T-helper 2 cell treated with Interferon-gamma antibody and Interleukin-4, amounts not matched to agents 5 μg/mL and 100 μg/mL, for 36 hours (primary cell): ENCODE data around the gene PLEK.

ENCODE experiments used
- DNase-seq: peaks from one replicate; pipeline ENCODE4 v3.0.0; 2021; ENCODE audit warnings: low spot score
- H3K27ac Mint-ChIP-seq: one replicate; pipeline ENCODE4 v1.8.0; 2021; ENCODE audit warnings: mild to moderate bottlenecking, mixed read lengths
- H3K27me3 Mint-ChIP-seq: one replicate; pipeline ENCODE4 v1.8.0; 2021; ENCODE audit warnings: low read depth, mixed read lengths
- H3K36me3 Mint-ChIP-seq: one replicate; pipeline ENCODE4 v1.8.0; 2021; ENCODE audit warnings: low read depth, mixed read lengths
- H3K4me1 Mint-ChIP-seq: one replicate; pipeline ENCODE4 v1.8.0; 2021; ENCODE audit warnings: low read depth, mixed read lengths
- H3K4me3 Mint-ChIP-seq: one replicate; pipeline ENCODE4 v1.8.0; 2022; ENCODE audit warnings: mild to moderate bottlenecking, moderate library complexity, mixed read lengths
- H3K9me3 Mint-ChIP-seq: one replicate; pipeline ENCODE4 v1.8.0; 2021; ENCODE audit warnings: mixed read lengths

PLEK gene

DNA sequence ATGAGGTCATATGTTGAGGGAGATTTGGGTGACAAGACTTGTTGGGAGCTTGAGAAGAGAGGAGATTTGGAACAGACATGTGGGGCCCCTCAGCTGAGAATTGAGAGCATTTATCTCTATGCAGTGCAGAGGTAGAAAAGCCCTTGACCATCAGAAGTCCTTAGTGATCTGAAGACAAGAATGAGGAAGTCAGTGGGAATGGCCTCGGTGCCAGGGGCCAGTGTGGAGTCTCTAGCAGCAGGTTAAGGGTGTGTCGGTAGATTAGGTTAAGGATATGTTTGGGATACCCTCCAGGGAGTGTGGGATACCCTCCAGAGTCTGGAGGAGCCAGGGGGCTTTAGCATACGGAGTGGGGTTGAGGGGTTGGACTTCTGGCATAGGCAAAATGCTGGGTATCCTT lies 60.4 kb downstream of the PLEK start:
- H3K4me3 Mint-ChIP-seq: no peak overlapping the region
- no peak for DNase-seq
- H3K36me3 Mint-ChIP-seq: no peaks in the 10 kb centered on the region
- peaks cover 2% of the 10 kb centered on the region for H3K4me1 Mint-ChIP-seq
- H3K27ac Mint-ChIP-seq: no peak overlapping the region
- H3K27me3 Mint-ChIP-seq: peaks cover 4% of the 10 kb centered on the region
- no peaks in the 10 kb centered on the region for H3K9me3 Mint-ChIP-seq

DNA sequence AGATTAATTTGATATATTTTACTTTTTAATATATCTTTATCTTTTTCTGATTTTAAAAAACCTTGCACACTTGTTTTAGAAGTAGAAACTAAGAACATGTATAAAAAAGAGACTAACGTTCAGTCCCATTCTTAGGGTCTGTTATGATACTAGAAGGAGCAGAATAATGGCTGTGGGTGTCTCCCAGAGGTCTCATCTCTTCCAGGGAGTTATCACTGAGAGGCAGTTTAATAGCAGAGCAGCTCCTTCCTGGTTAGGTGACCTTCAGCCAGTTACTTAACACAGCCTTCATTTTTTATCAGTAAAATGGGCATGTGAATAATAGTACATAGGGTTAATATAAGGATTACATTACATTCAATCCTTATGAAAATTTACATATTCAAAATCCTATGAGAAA lies 61.4 kb downstream of the PLEK start:
- Mint-ChIP-seq H3K27ac (no peak overlapping the region), H3K4me3 (no peak overlapping the region), H3K27me3 (peaks cover 4% of the 10 kb centered on the region), H3K9me3 (no peaks in the 10 kb centered on the region), H3K36me3 (no peaks in the 10 kb centered on the region), H3K4me1 (peaks cover 2% of the 10 kb centered on the region)
- DNase-seq: no peak

DNA sequence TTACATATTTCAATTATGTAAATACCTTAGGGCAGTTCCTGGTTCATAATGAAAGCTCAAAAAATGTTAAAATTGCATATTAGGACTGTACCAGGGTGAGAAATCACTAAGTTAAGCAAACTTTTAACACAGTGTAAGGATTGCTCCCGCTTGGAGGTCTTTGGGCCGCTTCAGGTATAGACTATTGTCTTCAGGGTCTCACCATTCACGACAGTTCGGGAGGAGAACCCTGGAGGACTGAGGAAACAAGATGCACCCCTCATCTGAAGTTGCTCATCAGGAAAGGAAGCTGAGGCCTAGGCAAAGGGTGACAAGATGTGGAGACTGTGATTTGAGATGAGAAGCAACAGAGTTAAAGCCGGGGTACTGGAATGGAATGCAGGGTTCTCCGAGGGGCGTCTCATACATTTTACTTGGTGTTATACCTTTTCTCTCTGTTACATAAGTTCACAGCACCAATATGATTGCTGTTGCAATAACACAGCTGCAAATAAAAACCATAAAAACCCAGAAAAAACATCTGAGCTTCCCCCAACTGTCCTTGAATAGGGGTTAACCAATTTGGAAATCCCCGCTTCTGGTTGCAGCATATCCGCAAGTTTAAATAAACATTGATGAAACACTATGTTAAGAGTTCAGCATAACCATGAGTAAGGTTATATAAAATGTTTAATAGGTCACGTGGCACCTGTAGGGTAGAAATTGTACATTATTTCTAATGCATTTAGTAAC lies 61.9 kb downstream of the PLEK start:
- DNase-seq: no peak
- Mint-ChIP-seq H3K36me3 (no peaks in the 10 kb centered on the region), H3K27ac (no peak overlapping the region), H3K4me1 (peaks cover 2% of the 10 kb centered on the region), H3K4me3 (no peak overlapping the region), H3K9me3 (no peaks in the 10 kb centered on the region), H3K27me3 (peaks cover 4% of the 10 kb centered on the region)

DNA sequence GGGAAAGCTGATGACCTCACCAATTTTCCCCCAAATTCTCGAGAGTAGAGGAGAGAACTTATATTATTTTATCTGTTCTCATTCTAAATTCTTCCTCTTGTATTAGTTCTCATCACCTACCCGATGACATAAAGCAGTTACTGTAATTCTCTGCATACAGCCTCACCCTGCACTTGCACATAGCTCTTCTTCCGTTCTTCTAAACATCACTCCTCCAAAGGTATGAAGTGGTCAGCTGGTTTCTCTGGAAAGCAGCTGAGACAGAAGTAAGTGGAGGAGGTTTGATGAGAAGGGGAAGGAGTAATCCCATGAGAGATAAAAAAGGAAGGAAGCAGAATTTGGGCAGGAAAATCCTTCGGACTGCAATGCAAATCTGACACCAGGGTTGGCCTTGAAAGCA lies 63.0 kb downstream of the PLEK start:
- H3K27me3 Mint-ChIP-seq: peaks cover 4% of the 10 kb centered on the region
- H3K4me1 Mint-ChIP-seq: peaks cover 2% of the 10 kb centered on the region
- H3K9me3 Mint-ChIP-seq: no peaks in the 10 kb centered on the region
- H3K4me3 Mint-ChIP-seq: no peak overlapping the region
- H3K27ac Mint-ChIP-seq: no peak overlapping the region
- DNase-seq: no peak
- H3K36me3 Mint-ChIP-seq: no peaks in the 10 kb centered on the region

DNA sequence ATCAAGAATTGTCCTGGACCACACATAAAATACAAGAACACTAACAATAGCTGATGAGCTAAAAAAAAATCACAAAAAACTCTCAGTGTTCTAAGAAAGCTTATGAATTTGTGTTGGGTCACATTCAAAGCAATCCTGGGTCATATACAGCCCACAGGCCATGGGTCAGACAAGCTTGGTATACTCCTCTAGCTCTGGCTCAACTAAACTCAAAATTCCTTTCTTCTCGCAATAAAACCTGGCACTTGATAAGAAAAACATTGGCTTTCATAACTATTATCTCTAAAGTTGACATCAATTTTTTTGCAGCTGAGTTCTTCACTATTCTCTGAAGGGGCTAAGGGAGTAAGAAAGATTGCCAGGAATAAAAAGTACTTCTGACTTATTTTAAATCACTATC lies 63.7 kb downstream of the PLEK start:
- H3K9me3 Mint-ChIP-seq: no peaks in the 10 kb centered on the region
- no peak overlapping the region for H3K4me3 Mint-ChIP-seq
- DNase-seq: no peak
- H3K4me1 Mint-ChIP-seq: peaks cover 2% of the 10 kb centered on the region
- peaks cover 4% of the 10 kb centered on the region for H3K27me3 Mint-ChIP-seq
- no peak overlapping the region for H3K27ac Mint-ChIP-seq
- no peaks in the 10 kb centered on the region for H3K36me3 Mint-ChIP-seq

- H3K4me1 Mint-ChIP-seq: peaks cover 2% of the 10 kb centered on the region
- H3K9me3 Mint-ChIP-seq: no peaks in the 10 kb centered on the region
- H3K27ac Mint-ChIP-seq: no peak overlapping the region
- DNase-seq: no peak
- H3K36me3 Mint-ChIP-seq: no peaks in the 10 kb centered on the region
- H3K4me3 Mint-ChIP-seq: no peak overlapping the region
- peaks cover 4% of the 10 kb centered on the region for H3K27me3 Mint-ChIP-seq
Observed at GRCh38 chr2:68429311-68429826, 64.3 kb downstream of the PLEK start.

GRCh38 chr2:68431316-68431972 lies 66.4 kb downstream of the PLEK start:
- H3K27me3 Mint-ChIP-seq: peaks cover 7% of the 10 kb centered on the region
- H3K4me1 Mint-ChIP-seq: peaks cover 6% of the 10 kb centered on the region
- DNase-seq: no peak
- H3K9me3 Mint-ChIP-seq: no peaks in the 10 kb centered on the region
- H3K36me3 Mint-ChIP-seq: no peaks in the 10 kb centered on the region
- no peak overlapping the region for H3K4me3 Mint-ChIP-seq
- H3K27ac Mint-ChIP-seq: no peak overlapping the region

DNA sequence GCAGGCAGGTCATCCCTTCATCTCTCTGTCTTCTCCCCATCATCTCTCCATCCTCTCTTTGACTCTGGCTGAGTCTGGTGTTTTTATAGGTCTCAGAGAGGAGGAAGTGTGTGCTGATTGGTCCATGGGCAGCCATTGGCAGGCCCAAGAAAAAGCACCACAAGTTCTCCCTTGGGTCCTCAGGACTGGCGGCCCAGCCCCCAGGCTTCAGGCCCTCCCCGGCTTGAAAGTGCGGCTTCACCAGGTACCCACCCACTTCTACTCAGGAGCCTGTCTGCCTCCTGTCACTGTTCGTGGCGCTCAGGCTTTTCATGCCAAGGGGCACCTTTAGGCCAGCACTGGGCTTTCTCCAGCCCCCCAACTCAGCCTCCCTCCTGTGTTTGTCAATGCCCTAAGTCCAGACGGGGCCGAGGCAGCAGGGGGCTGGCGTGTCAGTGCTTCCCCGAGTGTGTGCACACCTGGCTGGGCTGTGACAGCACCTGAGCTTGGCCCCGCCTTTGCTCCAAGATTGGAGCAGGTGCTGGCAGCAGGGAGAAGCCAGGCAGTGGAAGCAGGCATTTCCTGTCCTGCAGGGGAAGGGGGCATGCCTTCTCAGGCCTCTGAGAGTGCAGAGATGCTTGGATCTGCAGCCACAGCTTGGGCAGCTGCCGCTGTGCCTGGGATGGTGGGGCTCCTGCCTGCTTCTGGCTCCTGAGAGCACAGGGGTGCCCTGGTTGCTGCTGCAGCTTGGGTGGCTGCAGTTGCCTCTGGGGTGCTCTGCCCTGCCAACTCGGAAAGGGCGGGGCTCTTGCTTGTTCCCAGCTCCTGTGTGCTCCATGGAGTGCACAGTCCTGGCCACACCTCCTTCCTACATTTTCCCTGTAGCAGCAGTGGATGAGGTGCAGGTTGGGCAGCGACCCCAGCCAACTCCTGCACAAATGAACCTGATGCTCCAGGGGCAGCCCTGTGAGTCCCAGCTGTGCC lies 67.9 kb downstream of the PLEK start:
- Mint-ChIP-seq H3K4me3 (no peak overlapping the region), H3K36me3 (no peaks in the 10 kb centered on the region), H3K27ac (no peak overlapping the region)

GRCh38 chr2:68434981-68435380 lies 69.9 kb downstream of the PLEK start:
- no peak overlapping the region for H3K27ac Mint-ChIP-seq
- no peaks in the 10 kb centered on the region for H3K9me3 Mint-ChIP-seq
- H3K36me3 Mint-ChIP-seq: no peaks in the 10 kb centered on the region
- no peak for DNase-seq
- no peak overlapping the region for H3K4me3 Mint-ChIP-seq
- H3K27me3 Mint-ChIP-seq: peaks cover 9% of the 10 kb centered on the region
- H3K4me1 Mint-ChIP-seq: peaks cover 4% of the 10 kb centered on the region

More for the DNA sequence above, 67.9 kb downstream of the PLEK start:
- H3K9me3 Mint-ChIP-seq: no peaks in the 10 kb centered on the region
- peaks cover 4% of the 10 kb centered on the region for H3K4me1 Mint-ChIP-seq
- DNase-seq: no peak
- peaks cover 11% of the 10 kb centered on the region for H3K27me3 Mint-ChIP-seq

DNA sequence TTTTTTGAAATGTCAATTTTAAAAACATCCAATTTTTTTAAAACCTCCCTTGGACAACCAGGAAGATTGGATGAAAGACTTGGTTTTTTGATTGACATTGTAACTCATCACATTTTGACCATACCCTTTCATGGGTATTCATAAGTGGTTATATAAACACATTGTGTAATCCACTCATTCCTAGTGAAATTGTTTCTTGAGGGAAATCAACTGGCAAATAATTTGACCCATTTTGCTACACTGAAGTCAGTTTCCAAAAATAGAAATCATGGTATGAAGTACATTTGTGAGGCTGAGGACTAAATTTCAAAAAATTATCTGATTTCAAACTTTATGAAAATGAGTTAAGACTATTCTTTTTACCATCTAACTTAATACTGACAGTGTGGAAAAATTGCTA lies 70.5 kb downstream of the PLEK start:
- peaks cover 7% of the 10 kb centered on the region for H3K4me1 Mint-ChIP-seq
- no peak overlapping the region for H3K27ac Mint-ChIP-seq

DNA sequence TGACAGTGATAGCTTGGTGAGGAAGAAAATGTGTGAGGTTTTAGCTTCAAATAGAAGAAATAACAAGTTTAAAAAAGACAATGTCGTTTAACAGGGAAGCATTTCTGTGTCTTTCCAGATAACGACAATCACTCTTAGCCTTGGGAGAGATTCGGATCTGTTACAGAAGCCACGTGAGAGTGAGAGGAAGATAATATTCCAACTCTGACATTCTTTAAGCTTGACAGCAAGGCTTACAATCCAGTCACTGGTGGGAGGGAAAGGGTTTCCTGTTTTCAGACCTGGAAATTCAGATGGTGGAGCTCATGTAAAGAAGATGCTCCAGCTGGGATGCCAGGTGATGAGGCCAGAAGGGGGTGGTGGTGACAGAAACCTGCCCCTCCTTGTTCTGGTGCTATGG lies 71.2 kb downstream of the PLEK start:
- Mint-ChIP-seq H3K27ac (no peak overlapping the region), H3K9me3 (no peaks in the 10 kb centered on the region), H3K36me3 (no peaks in the 10 kb centered on the region), H3K4me3 (no peak overlapping the region), H3K27me3 (peaks cover 7% of the 10 kb centered on the region), H3K4me1 (peaks cover 10% of the 10 kb centered on the region)
- DNase-seq: no peak

More for the DNA sequence above, 70.5 kb downstream of the PLEK start:
- no peak for DNase-seq
- peaks cover 7% of the 10 kb centered on the region for H3K27me3 Mint-ChIP-seq
- H3K9me3 Mint-ChIP-seq: no peaks in the 10 kb centered on the region
- H3K4me3 Mint-ChIP-seq: no peak overlapping the region
- H3K36me3 Mint-ChIP-seq: no peaks in the 10 kb centered on the region

DNA sequence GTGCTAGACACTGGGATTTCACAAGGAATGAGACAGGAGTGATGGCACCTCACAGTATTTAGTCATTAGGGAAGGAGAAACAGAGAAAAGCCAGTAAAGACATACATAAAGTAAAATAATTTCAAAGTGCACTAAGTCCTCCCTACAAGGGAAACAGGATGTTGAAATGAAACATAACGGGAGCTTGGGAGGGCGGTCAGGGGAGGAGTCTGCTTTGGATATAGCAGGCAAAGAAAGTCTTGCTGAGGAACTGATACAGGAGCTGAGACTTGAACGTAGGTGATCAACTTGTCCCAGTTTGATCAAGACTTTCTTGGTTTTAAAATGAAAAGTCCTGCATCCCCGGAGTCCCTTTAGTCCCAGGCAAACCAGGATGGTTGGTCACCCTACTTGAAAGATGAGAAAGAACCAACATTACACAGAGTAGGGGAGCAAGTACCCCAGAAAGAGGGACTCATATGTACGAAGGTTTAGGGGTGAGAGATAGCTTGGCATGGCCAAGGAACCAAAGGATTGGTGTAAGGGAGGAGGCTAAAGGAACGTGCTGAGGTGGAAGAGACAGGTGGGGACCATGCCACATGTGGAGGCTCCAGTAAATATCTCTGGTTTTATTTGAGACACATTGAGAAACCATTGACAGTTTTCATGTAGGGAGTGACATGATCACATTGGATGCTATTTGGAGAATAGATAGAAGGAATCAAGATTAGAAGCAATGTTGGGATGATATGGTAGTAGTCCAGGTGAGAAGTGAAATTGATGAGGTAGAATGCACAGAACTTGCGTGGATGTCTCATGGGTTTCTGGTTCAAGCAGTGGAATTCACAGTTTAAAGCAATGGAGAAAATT lies 73.6 kb downstream of the PLEK start:
- Mint-ChIP-seq H3K27ac (no peak overlapping the region), H3K36me3 (no peaks in the 10 kb centered on the region), H3K4me3 (no peak overlapping the region), H3K4me1 (peaks cover 15% of the 10 kb centered on the region), H3K27me3 (peaks cover 11% of the 10 kb centered on the region), H3K9me3 (no peaks in the 10 kb centered on the region)
- no peak for DNase-seq
